Measurements from ENCODE around the gene SMARCD1.

Gene SMARCD1

GRCh38 chr12:50097952-50098351, 12.8 kb downstream of the SMARCD1 start:
- Histone ChIP-seq H3K4me3 (replicated peaks; ENCODE audit: low read depth, low read length) (no peak overlapping the region), H3K27me3 (replicated peaks; ENCODE audit: control insufficient read depth, insufficient read depth, low read length) (no peaks in the 10 kb centered on the region), H3K36me3 (ENCODE audit: control insufficient read depth, insufficient read depth, low read length) (peaks cover 31% of the 10 kb centered on the region)
- TF ChIP-seq CTCF (IDR thresholded peaks at IDR 0.05; ENCODE audit: insufficient read depth, low read length, poor library complexity, severe bottlenecking): no peak
- DNase-seq (ENCODE audit: extremely low read depth, insufficient read length): no peak

GRCh38 chr12:50099302-50100008, 14.3 kb downstream of the SMARCD1 start:
- H3K4me3 ChIP-seq (replicated peaks; ENCODE audit: low read depth, low read length): no peak overlapping the region
- peaks cover 25% of the 10 kb centered on the region for H3K36me3 ChIP-seq (ENCODE audit: control insufficient read depth, insufficient read depth, low read length)
- H3K27me3 ChIP-seq (replicated peaks; ENCODE audit: control insufficient read depth, insufficient read depth, low read length): no peaks in the 10 kb centered on the region
- DNase-seq (ENCODE audit: extremely low read depth, insufficient read length): no peak
- TF ChIP-seq CTCF (IDR thresholded peaks at IDR 0.05; ENCODE audit: insufficient read depth, low read length, poor library complexity, severe bottlenecking): no peak

- TF ChIP-seq CTCF (IDR thresholded peaks at IDR 0.05; ENCODE audit: insufficient read depth, low read length, poor library complexity, severe bottlenecking): no peak
- peaks cover 25% of the 10 kb centered on the region for H3K36me3 ChIP-seq (ENCODE audit: control insufficient read depth, insufficient read depth, low read length)
- H3K27me3 ChIP-seq (replicated peaks; ENCODE audit: control insufficient read depth, insufficient read depth, low read length): no peaks in the 10 kb centered on the region
- DNase-seq (ENCODE audit: extremely low read depth, insufficient read length): no peak
- no peak overlapping the region for H3K4me3 ChIP-seq (replicated peaks; ENCODE audit: low read depth, low read length)
These were observed 15.4 kb downstream of the SMARCD1 start for GRCh38 chr12:50100561-50100960.

GRCh38 chr12:50101663-50102062, 16.5 kb downstream of the SMARCD1 start:
- H3K27me3 ChIP-seq (replicated peaks; ENCODE audit: control insufficient read depth, insufficient read depth, low read length): no peaks in the 10 kb centered on the region
- no peak for TF ChIP-seq CTCF (IDR thresholded peaks at IDR 0.05; ENCODE audit: insufficient read depth, low read length, poor library complexity, severe bottlenecking)
- H3K36me3 ChIP-seq (ENCODE audit: control insufficient read depth, insufficient read depth, low read length): peaks cover 16% of the 10 kb centered on the region
- DNase-seq (ENCODE audit: extremely low read depth, insufficient read length): no peak
- no peak overlapping the region for H3K4me3 ChIP-seq (replicated peaks; ENCODE audit: low read depth, low read length)

- TF ChIP-seq CTCF (IDR thresholded peaks at IDR 0.05; ENCODE audit: insufficient read depth, low read length, poor library complexity, severe bottlenecking): no peak
- no peaks in the 10 kb centered on the region for H3K27me3 ChIP-seq (replicated peaks; ENCODE audit: control insufficient read depth, insufficient read depth, low read length)
- DNase-seq (ENCODE audit: extremely low read depth, insufficient read length): no peak
- no peak overlapping the region for H3K4me3 ChIP-seq (replicated peaks; ENCODE audit: low read depth, low read length)
- peaks cover 13% of the 10 kb centered on the region for H3K36me3 ChIP-seq (ENCODE audit: control insufficient read depth, insufficient read depth, low read length)
These were observed 17.0 kb downstream of the SMARCD1 start for GRCh38 chr12:50102131-50102531.
